Measurements from ENCODE around the gene RSRC1.

Gene RSRC1

GRCh38 chr3:158574646-158575045 lies 464.8 kb downstream of the RSRC1 start:
- no peaks in the 10 kb centered on the region for H3K9me3 ChIP-seq (replicated peaks in 1 of 2; ENCODE audit: control insufficient read depth in 2 of 2, insufficient read depth in 1 of 2, low read depth in 1 of 2, low read length in 2 of 2)
- H3K4ac ChIP-seq (ENCODE audit: low read length), result no peak overlapping the region
- no peak overlapping the region for H3K4me3 ChIP-seq (ENCODE audit: low read length in 2 of 2)
- peaks cover 2 to 5% of the 10 kb centered on the region in 2 donors for H3K4me1 ChIP-seq (ENCODE audit: control insufficient read depth in 2 of 2, insufficient read depth in 1 of 2, low read depth in 1 of 2, low read length in 2 of 2)
- no peak overlapping the region for H3K27ac ChIP-seq (replicated peaks; ENCODE audit: low read length)
- no peaks in the 10 kb centered on the region for H3K79me1 ChIP-seq (ENCODE audit: low read depth, low read length)
- no peak overlapping the region for H3K9ac ChIP-seq (ENCODE audit: low read depth, low read length, poor library complexity)
- H4K8ac ChIP-seq (ENCODE audit: low read depth, low read length), result no peak overlapping the region
- H3K4me2 ChIP-seq (ENCODE audit: insufficient read depth, low read length, poor library complexity, severe bottlenecking), result no peak overlapping the region
- H4K91ac ChIP-seq (ENCODE audit: low read depth, low read length, poor library complexity), result no peak overlapping the region
- WGBS, 2 donors (ENCODE audit: extremely low coverage in 2 of 2, insufficient read length in 2 of 2, insufficient replicate concordance in 1 of 2), result no CpG with 5 or more reads among the region's 1 CpG
- H3K36me3 ChIP-seq (replicated peaks in 1 of 2; ENCODE audit: control insufficient read depth in 2 of 2, insufficient read depth in 2 of 2, low read length in 2 of 2), result no peaks in the 10 kb centered on the region
- H3K27me3 ChIP-seq (ENCODE audit: control insufficient read depth in 3 of 3, insufficient read depth in 3 of 3, low read depth in 1 of 3, low read length in 3 of 3), result peaks cover 0 to 4% (median 0%) of the 10 kb centered on the region in 3 experiments
- no peak overlapping the region for H2BK15ac ChIP-seq (ENCODE audit: low read length)
- H3K14ac ChIP-seq (ENCODE audit: low read length), result no peak overlapping the region
- no peak overlapping the region for H2AFZ ChIP-seq (ENCODE audit: low read length)
- H2BK120ac ChIP-seq (ENCODE audit: low read depth, low read length), result no peak overlapping the region
- H2BK5ac ChIP-seq (ENCODE audit: low read length), result no peak overlapping the region
- DNase-seq (ENCODE audit: low spot score), result no peak
- no peak overlapping the region for H3K18ac ChIP-seq (ENCODE audit: low read length)
- no peak overlapping the region for H2AK5ac ChIP-seq (ENCODE audit: low read depth, low read length)
- no peak overlapping the region for H2BK12ac ChIP-seq (ENCODE audit: low read length)
- no peak overlapping the region for H3K23ac ChIP-seq (ENCODE audit: low read depth, low read length, poor library complexity)

DNA sequence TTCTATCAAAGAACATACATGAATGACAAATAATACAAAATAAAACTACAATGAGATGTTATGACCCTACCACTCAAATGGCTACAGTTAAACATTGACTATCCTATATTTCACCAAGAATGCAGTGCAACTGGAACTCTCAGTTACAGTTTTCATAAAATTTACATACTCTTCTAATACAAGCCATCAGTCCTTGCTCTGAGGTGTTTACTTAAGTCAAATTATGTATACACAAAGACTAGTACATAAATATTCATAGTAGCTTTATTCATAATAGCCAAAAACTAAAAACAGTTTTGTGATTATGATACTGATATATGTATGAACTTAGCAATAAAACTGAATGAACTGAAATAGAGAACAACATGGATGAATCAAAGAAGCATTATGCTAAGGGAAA lies 480.3 kb downstream of the RSRC1 start:
- no peaks in the 10 kb centered on the region for H3K4me1 ChIP-seq (ENCODE audit: control insufficient read depth in 2 of 2, insufficient read depth in 1 of 2, low read depth in 1 of 2, low read length in 2 of 2)
- no peak overlapping the region for H2AFZ ChIP-seq (ENCODE audit: low read length)
- DNase-seq (ENCODE audit: low spot score), result no peak
- no peak overlapping the region for H2BK120ac ChIP-seq (ENCODE audit: low read depth, low read length)
- H2BK5ac ChIP-seq (ENCODE audit: low read length), result no peak overlapping the region
- H3K23ac ChIP-seq (ENCODE audit: low read depth, low read length, poor library complexity), result no peak overlapping the region
- no peak overlapping the region for H4K91ac ChIP-seq (ENCODE audit: low read depth, low read length, poor library complexity)
- H3K4ac ChIP-seq (ENCODE audit: low read length), result no peak overlapping the region
- H4K8ac ChIP-seq (ENCODE audit: low read depth, low read length), result no peak overlapping the region
- H3K27me3 ChIP-seq (ENCODE audit: control insufficient read depth in 3 of 3, insufficient read depth in 3 of 3, low read depth in 1 of 3, low read length in 3 of 3), result no peaks in the 10 kb centered on the region
- no peak overlapping the region for H2AK5ac ChIP-seq (ENCODE audit: low read depth, low read length)
- no peak overlapping the region for H3K18ac ChIP-seq (ENCODE audit: low read length)
- no peak overlapping the region for H3K4me2 ChIP-seq (ENCODE audit: insufficient read depth, low read length, poor library complexity, severe bottlenecking)
- no peaks in the 10 kb centered on the region for H3K36me3 ChIP-seq (replicated peaks in 1 of 2; ENCODE audit: control insufficient read depth in 2 of 2, insufficient read depth in 2 of 2, low read length in 2 of 2)
- no peak overlapping the region for H3K9ac ChIP-seq (ENCODE audit: low read depth, low read length, poor library complexity)
- no peak overlapping the region for H2BK12ac ChIP-seq (ENCODE audit: low read length)
- no peaks in the 10 kb centered on the region for H3K9me3 ChIP-seq (replicated peaks in 1 of 2; ENCODE audit: control insufficient read depth in 2 of 2, insufficient read depth in 1 of 2, low read depth in 1 of 2, low read length in 2 of 2)
- no peak overlapping the region for H3K14ac ChIP-seq (ENCODE audit: low read length)
- no peaks in the 10 kb centered on the region for H3K79me1 ChIP-seq (ENCODE audit: low read depth, low read length)
- H3K27ac ChIP-seq (replicated peaks; ENCODE audit: low read length), result no peak overlapping the region
- H3K4me3 ChIP-seq (ENCODE audit: low read length in 2 of 2), result no peak overlapping the region
- no peak overlapping the region for H2BK15ac ChIP-seq (ENCODE audit: low read length)

Measured in neuronal stem cell (in vitro differentiated cells).